Measurements from ENCODE around the gene TARDBP.
"Not testable (repeated sequence)": the region's sequence is repeated elsewhere in the genome, so short reads cannot be mapped to it uniquely, and the experiment has no call there.

The TARDBP gene

GRCh38 chr1:10996100-10996499, 16.4 kb upstream of the TARDBP start:
- no peak for DNase-seq

DNA sequence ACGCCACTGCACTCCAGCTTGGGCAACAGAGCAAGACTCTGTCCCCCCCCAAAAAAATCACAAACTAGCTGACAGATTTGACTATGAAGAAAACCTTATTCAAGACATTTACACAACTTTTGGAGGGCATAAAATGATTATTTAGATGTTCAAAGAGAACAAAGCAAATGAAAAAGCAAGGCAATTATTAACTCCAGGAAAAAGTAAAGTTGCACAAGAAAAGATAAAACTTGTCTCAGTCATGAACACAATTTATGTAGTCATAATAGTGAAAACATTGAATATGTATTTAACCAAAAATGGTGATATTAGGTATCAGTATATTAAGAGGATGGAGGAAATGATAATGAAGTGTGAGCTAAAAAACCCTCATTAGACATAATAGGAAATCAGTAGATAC, 11.9 kb upstream of the TARDBP start:
- no peak for DNase-seq

GRCh38 chr1:11013160-11013531, 692 bp downstream of the TARDBP start:
- no peak for DNase-seq

GRCh38 chr1:11019358-11019757, 6.9 kb downstream of the TARDBP start:
- not testable (repeated sequence) for DNase-seq

- DNase-seq: no peak
Measured at GRCh38 chr1:11019971-11020370, 7.5 kb downstream of the TARDBP start.

- DNase-seq: no peak
Measured at GRCh38 chr1:11023201-11023600, 10.7 kb downstream of the TARDBP start.

DNA sequence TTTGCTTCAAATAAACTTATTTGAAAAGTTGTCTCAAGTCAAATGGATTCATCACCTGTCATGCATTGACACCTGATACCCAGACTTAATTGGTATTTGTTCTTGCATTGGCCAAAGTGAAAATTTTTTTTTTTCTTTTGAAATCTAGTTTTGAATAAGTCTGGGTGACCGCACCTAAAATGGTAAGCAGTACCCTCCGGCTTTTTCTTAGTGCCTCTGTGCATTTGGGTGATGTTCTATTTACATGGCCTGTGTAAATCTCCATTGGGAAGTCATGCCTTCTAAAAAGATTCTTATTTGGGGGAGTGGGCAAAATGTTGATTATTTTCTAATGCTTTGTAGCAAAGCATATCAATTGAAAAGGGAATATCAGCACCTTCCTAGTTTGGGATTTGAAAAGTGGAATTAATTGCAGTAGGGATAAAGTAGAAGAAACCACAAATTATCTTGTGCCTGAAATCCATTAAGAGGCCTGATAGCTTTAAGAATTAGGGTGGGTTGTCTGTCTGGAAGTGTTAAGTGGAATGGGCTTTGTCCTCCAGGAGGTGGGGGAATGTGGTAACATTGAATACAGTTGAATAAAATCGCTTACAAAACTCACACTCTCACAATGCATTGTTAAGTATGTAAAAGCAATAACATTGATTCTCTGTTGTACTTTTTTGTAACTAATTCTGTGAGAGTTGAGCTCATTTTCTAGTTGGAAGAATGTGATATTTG, 11.9 kb downstream of the TARDBP start:
- DNase-seq: no peak

DNA sequence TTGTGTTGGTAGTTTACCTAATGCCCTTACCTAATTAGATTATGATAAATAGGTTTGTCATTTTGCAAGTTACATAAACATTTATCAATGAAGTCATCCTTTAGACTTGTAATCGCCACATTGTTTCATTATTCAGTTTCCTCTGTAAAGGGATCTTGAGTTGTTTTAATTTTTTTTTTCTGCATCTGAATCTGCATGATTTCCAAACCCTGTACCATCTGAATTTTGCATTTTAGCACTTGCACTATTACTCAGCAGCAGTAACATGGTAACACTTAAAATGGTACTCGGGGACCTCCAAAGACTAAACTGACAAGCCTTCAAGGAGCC, 12.4 kb downstream of the TARDBP start:
- no peak for DNase-seq

DNA sequence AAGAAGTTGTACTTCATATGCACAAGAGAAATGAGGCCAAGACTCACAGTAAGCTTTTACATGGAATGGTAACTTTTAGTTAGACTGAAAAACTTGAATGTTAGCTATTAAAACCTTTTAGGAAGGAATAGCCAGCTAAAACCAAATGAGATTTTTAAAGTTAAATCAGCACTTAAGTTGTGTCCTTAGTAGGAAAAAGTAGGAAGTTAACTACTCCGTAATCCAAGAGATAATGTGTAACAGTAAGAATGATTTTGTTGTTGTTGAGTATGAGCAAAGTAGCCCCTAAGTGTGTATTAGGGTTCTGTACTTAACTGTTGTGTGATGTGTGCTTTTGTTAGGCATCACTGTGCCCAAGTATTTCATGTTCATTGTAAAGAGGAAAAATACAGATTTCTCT, 13.2 kb downstream of the TARDBP start:
- DNase-seq: no peak

GRCh38 chr1:11026052-11026451, 13.6 kb downstream of the TARDBP start:
- DNase-seq: no peak

GRCh38 chr1:11026903-11027302, 14.4 kb downstream of the TARDBP start:
- no peak for DNase-seq

DNA sequence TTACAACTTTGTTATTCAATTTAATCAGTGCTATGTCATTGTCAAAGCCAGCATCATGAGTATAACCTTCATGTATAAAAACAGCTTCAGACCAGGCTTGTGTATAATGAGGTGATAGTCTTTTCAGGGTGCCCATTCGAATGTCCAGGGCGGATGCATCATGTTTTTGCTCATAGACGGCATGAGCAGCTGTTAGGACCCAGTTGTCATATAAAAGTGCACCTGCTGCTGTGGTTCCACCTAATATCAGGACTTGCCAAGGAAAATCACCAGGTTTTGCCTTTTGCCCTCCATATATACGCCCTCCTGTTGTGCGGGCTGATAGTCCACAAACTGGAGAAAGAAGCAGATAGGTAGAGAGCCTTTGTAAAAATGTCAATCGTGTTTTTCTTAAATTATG, 14.9 kb downstream of the TARDBP start:
- no peak for DNase-seq

GRCh38 chr1:11028018-11028417, 15.6 kb downstream of the TARDBP start:
- no peak for DNase-seq

- DNase-seq: no peak
Measured at GRCh38 chr1:11030865-11031264, 18.4 kb downstream of the TARDBP start.

DNA sequence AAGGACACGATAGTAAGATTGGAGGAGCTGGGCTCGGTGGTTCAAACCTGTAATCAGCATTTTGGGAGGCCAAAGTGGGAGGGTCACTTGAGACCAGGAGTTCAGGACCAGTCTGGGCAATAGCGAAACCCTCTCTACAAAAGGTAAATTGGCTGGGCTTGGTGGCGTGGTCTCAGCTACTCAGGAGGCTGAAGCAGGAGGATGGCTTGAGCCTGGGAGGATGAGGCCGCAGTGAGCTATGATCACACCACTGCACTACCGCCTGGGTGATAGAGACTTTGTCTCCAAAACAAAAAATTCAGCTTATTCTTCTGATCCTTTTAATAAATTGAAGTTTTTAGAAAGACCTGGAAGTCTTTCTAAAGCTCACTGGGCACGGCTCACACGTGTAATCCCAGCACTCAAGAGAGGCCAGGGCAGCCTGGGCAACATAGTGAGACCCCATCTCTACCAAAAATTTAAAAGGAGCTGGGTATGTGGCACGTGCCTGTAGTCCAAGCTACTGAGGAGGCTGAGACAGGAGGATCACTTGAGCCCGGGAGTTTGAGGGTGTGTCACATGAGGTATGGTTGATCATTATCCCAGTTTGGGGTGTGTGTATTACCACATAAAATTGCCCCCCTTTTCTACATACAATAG, 19.3 kb downstream of the TARDBP start:
- DNase-seq: no peak

DNA sequence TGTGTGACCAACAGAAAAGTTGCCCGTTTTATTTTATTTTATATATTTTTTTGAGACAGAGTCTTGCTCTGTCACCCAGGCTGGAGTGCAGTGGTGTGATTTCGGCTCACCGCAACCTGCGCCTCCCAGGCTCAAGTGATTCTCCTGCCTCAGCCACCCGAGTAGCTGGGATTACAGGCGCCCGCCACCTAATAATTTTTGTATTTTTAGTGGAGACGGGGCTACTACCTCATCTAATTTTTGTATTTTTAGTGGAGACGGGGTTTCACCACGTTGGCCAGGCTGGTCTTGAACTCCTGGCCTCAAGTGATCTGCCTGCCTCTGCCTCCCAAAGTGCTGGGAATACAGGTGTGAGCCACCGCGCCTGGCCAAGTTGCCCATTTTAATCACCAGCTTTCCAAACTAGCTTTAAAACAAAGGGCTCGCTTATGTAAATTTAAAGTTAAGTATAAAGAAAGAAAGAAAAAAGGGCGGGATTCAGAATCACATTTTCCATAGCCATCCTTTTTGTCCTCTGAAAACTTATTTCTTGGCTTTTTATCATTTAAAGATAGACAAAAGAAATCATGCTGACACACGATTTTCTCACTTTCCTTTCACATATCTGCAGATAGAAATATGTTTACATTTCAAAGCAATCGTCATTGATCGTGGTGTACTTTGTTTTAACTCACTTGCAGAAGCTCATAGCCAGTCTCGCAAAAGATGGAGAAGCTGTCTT, 24.7 kb downstream of the TARDBP start:
- DNase-seq: not testable (repeated sequence)

DNA sequence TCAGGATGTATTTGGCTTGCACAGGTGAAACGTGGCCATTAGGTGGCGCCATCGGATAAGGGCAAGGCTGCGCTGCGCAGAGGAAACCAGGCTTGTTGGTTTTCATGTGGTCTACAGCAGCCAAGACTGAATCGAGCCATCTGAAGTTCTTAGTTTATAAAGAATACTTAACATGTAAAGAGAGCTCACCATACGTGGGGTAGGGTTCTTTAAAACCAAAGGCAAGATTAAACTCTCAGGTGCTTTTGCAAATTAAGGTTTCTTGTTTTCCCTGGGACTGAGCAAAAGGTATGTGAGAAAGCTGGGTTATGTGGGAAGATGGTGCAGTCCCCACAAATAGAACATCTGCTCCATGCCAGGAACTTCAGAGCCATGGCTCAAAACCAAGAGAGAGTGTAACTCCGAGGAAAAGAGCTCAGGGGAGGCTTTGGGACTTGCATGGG, 25.3 kb downstream of the TARDBP start:
- peak; percentile 91 for DNase-seq

- DNase-seq: no peak
Measured at GRCh38 chr1:11039351-11040104, 27.1 kb downstream of the TARDBP start.

GRCh38 chr1:11040105-11040429, 27.6 kb downstream of the TARDBP start:
- not testable (repeated sequence) for DNase-seq

GRCh38 chr1:11041048-11041447, 28.6 kb downstream of the TARDBP start:
- no peak for DNase-seq

DNA sequence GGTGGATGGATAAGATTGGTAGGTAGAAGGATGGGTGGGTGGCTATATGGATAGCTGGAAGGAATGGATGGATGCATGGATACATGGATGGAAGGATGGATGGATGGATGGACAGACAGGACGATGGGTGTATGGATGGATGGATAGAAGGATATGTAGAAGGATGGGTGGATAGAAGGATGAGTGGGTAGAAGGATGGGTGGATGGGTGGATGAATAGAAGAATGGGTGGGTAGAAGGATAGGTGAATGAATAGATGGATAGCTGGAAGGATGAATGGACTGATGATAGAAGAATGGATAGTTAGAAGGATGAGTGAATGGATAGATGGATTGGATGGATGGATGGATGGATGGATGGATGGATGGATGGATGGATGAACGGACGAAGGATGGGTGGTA, 29.6 kb downstream of the TARDBP start:
- DNase-seq: no peak

- DNase-seq: no peak
Measured at GRCh38 chr1:11042995-11043874, 30.8 kb downstream of the TARDBP start.

Data from DMS53 (cell line).